Skin of body (tissue), 2 donors: Measurements from ENCODE around the gene RRP1B. TPM values are rescaled to one million over a fixed set of nuclear protein-coding genes. Genes with fewer than 3 reads are reported as not detected.
"Not testable (repeated sequence)": the region's sequence is repeated elsewhere in the genome, so short reads cannot be mapped to it uniquely, and the experiment has no call there.

Source experiments
- DNase-seq: peaks from one replicate; lab custom pipeline; 2025; lab: John Stamatoyannopoulos, UW
- total RNA-seq: library from RNA; depleted of rRNA; stranded (reverse); fragments of >200 nt; gene quantifications from one replicate; pipeline ENCODE4 v1.2.3, GENCODE V29; 2014

RRP1B gene
- total RNA-seq, result 14.2 TPM

GRCh38 chr21:43659136-43660000 is at the start of gene RRP1B, which contains the start of gene HSF2BP:
RRP1B (plus strand) TSS chr21:43659560; CDS start chr21:43659665, 105 bp downstream.
HSF2BP (minus strand) TSS chr21:43659488; CDS start chr21:43658096, 1,392 bp downstream.
- peak; percentile 76 for DNase-seq

GRCh38 chr21:43611598-43612369 is 47.6 kb upstream of the RRP1B start:
- no peak for DNase-seq

- peak; percentile 22 for DNase-seq
Observed at GRCh38 chr21:43613755-43614638, 45.4 kb upstream of the RRP1B start.

GRCh38 chr21:43614839-43615238 is 44.5 kb upstream of the RRP1B start:
- no peak for DNase-seq

- not testable (repeated sequence) for DNase-seq
Observed at GRCh38 chr21:43616861-43617260, 42.5 kb upstream of the RRP1B start.

GRCh38 chr21:43618940-43619339 is 40.4 kb upstream of the RRP1B start:
- no peak for DNase-seq

- DNase-seq, result no peak
Observed at GRCh38 chr21:43619344-43619743, 40.0 kb upstream of the RRP1B start.

GRCh38 chr21:43619856-43620255 is 39.5 kb upstream of the RRP1B start:
- DNase-seq, result no peak

- no peak for DNase-seq
Observed at GRCh38 chr21:43622796-43623195, 36.6 kb upstream of the RRP1B start.

GRCh38 chr21:43623588-43623987 is 35.8 kb upstream of the RRP1B start:
- no peak for DNase-seq

- no peak for DNase-seq
Observed at GRCh38 chr21:43624339-43624738, 35.0 kb upstream of the RRP1B start.

- no peak for DNase-seq
Observed at GRCh38 chr21:43626390-43626789, 33.0 kb upstream of the RRP1B start.

GRCh38 chr21:43627527-43627926 is 31.8 kb upstream of the RRP1B start:
- DNase-seq, result no peak

- no peak for DNase-seq
Observed at GRCh38 chr21:43631411-43632107, 27.8 kb upstream of the RRP1B start.

GRCh38 chr21:43632373-43632905 is 26.9 kb upstream of the RRP1B start:
- DNase-seq, result no peak

- no peak for DNase-seq
Observed at GRCh38 chr21:43634618-43635017, 24.7 kb upstream of the RRP1B start.

- DNase-seq, result no peak
Observed at GRCh38 chr21:43635436-43635835, 23.9 kb upstream of the RRP1B start.

GRCh38 chr21:43637530-43638158 is 21.7 kb upstream of the RRP1B start:
- no peak for DNase-seq

GRCh38 chr21:43639470-43640353 is 19.6 kb upstream of the RRP1B start:
- peak; percentile 37 for DNase-seq
